GM10248 (cell line): ENCODE data around the gene CLRN2.
A peak's percentile ranks its signal among the peaks of the same experiment; 100 is the strongest.

Experiments used
- CTCF ChIA-PET: fragments of 300-600 bp; sonication (Branson Sonifier 250); formaldehyde crosslinking; extraction: SDS; loops from one replicate; lab custom pipeline; 2021; ENCODE audit warnings: antibody characterized with exemption; lab: Yijun Ruan, JAX
- POLR2A ChIA-PET: fragments of 350-650 bp; sonication (Branson Sonifier 250); formaldehyde crosslinking; extraction: SDS; loops from one replicate; lab custom pipeline; 2020; ENCODE audit warnings: antibody characterized with exemption; lab: Yijun Ruan, JAX
- DNase-seq: peaks from one replicate; pipeline ENCODE4 v3.0.0; 2012; ENCODE audit errors: extremely low spot score
- CTCF ChIP-seq: IDR thresholded peaks from 2 replicates; pipeline ENCODE4 v1.5.1; 2012; ENCODE audit warnings: mild to moderate bottlenecking, low read depth; ENCODE audit errors: extremely low read depth, missing control alignments, control extremely low read depth

CLRN2 gene

GRCh38 chr4:17514865-17515264, at the start of gene CLRN2:
CLRN2 (plus strand) TSS chr4:17515165; CDS start chr4:17515267, 102 bp downstream.
- TF ChIP-seq CTCF: no peak
- ChIA-PET CTCF (no interaction called here), POLR2A (no interaction called here)
- no peak for DNase-seq

GRCh38 chr4:17468619-17469221, 46.2 kb upstream of the CLRN2 start:
- peak; percentile 1 for TF ChIP-seq CTCF
- ChIA-PET POLR2A (no interaction called here), CTCF (interaction anchor here (0.8 to 4.7 kb wide), 7 partner anchors 11 to 1178 kb away, joined by 3 to 23 read pairs (median 3); no protein-coding TSS in a partner anchor)
- DNase-seq: peak; percentile 29

- no peak for TF ChIP-seq CTCF
- DNase-seq: no peak
- CTCF ChIA-PET: interaction anchor here (1.1 to 4.7 kb wide), 5 partner anchors 8 to 1182 kb away, joined by 3 to 27 read pairs (median 9); no protein-coding TSS in a partner anchor
- POLR2A ChIA-PET: no interaction called here
Observed at GRCh38 chr4:17469931-17470674, 44.9 kb upstream of the CLRN2 start.

GRCh38 chr4:17475481-17475880, 39.5 kb upstream of the CLRN2 start:
- POLR2A ChIA-PET: no interaction called here
- DNase-seq: no peak
- CTCF ChIA-PET: no interaction called here
- no peak for TF ChIP-seq CTCF

GRCh38 chr4:17476853-17477252, 38.1 kb upstream of the CLRN2 start:
- DNase-seq: no peak
- CTCF ChIA-PET: no interaction called here

GRCh38 chr4:17477774-17478472, 37.0 kb upstream of the CLRN2 start:
- no peak for DNase-seq
- TF ChIP-seq CTCF: no peak
- ChIA-PET CTCF (no interaction called here), POLR2A (no interaction called here)

More at GRCh38 chr4:17476853-17477252, 38.1 kb upstream of the CLRN2 start:
- no peak for TF ChIP-seq CTCF
- POLR2A ChIA-PET: no interaction called here
